ENCODE measurements around the gene CCDC12. TPM values are rescaled to one million over a fixed set of nuclear protein-coding genes. Genes with fewer than 3 reads are reported as not detected.

The CCDC12 gene
- polyA plus RNA-seq, 1 of the 3 experiments (the other 2 are of a cell fraction): 105 TPM

GRCh38 chr3:46893763-46894162 lies 82.8 kb downstream of the CCDC12 start (continued):
- no peak for TF ChIP-seq EZH2phosphoT487 (IDR thresholded peaks at IDR 0.05; ENCODE audit: borderline replicate concordance, low read depth)
- TF ChIP-seq SMC3 (IDR thresholded peaks at IDR 0.05; ENCODE audit: low read depth, low read length): no peak
- TF ChIP-seq REST (IDR thresholded peaks at IDR 0.05; ENCODE audit: low read depth, low read length): no peak
- TF ChIP-seq MEF2A (IDR thresholded peaks at IDR 0.05; ENCODE audit: borderline replicate concordance, low read depth): no peak
- no peak for TF ChIP-seq ZBTB33 (IDR thresholded peaks at IDR 0.05; ENCODE audit: borderline replicate concordance, low read depth)
- TF ChIP-seq NRF1 (IDR thresholded peaks at IDR 0.05; ENCODE audit: low read depth, low read length): no peak
- TF ChIP-seq RFX5 (IDR thresholded peaks at IDR 0.05; ENCODE audit: low read length): no peak
- no peak for TF ChIP-seq ELF1 (IDR thresholded peaks at IDR 0.05)

DNA sequence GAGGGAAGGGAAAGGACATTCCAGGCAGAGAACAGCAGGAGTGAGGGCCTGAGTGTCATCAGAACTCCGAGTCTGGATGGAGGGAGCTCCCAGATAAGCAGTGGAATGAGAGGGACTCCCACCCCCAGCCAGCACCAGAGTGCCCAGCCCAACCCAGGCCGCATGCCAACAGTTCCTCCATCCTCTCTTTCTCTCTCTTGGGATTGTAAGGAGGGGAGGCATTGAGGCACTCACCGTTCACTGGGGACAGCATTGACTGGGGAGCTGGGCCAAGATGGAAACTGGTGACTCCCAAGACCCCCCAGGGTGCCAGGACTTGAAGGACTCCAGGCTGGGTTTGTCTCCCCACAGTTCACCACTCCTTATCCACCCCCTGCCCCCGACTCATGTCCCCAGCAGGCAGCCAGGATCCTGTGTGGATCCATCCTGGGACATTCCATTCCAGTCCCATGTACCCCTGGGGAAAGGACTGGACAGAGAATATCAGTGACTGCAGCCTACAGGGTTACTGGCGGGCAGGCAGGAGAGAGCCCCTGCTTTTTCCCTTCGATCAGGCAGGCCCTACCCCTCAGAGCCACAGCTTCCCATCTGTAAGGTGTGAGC lies 83.3 kb downstream of the CCDC12 start:
- Histone ChIP-seq H3K27ac (ENCODE audit: low read depth in 2 of 2, low read length in 1 of 2) (no peak overlapping the region), H3K9me3 (no peaks in the 10 kb centered on the region), H3K4me1 (ENCODE audit: control insufficient read depth in 1 of 2, insufficient read depth in 2 of 2, low read depth in 1 of 2, low read length in 1 of 2) (peaks cover 0 to 20% of the 10 kb centered on the region in 2 experiments; a peak in 1 of 4 replicates), H3K79me2 (ENCODE audit: insufficient read depth) (no peaks in the 10 kb centered on the region), H3K36me3 (replicated peaks in 1 of 2; ENCODE audit: control insufficient read depth in 1 of 2, insufficient read depth in 2 of 2, low read length in 1 of 2) (no peaks in the 10 kb centered on the region), H4K20me1 (ENCODE audit: insufficient read depth) (no peaks in the 10 kb centered on the region), H3F3A (replicated peaks; ENCODE audit: insufficient read depth) (peaks cover under 1% of the 10 kb centered on the region), H3K9me2 (no peaks in the 10 kb centered on the region), H2AFZ (ENCODE audit: low read depth) (no peak overlapping the region), H3K9ac (no peak overlapping the region), H3K27me3 (ENCODE audit: insufficient read depth) (no peaks in the 10 kb centered on the region), H3K4me2 (peak overlapping the region; percentile 67; the same call in 1 of the 2 replicates), H3K4me3 (ENCODE audit: low read depth in 2 of 2, low read length in 1 of 2) (no peak overlapping the region)
- no peak for DNase-seq
- TF ChIP-seq FOXM1 (IDR thresholded peaks at IDR 0.05; ENCODE audit: low read depth) (no peak), FOSL2 (IDR thresholded peaks at IDR 0.05; ENCODE audit: borderline replicate concordance, low read depth) (no peak), EP300 (IDR thresholded peaks at IDR 0.05; ENCODE audit: borderline replicate concordance in 1 of 2, low read depth in 1 of 2, low read length in 1 of 2) (no peak), ZBTB33 (IDR thresholded peaks at IDR 0.05; ENCODE audit: borderline replicate concordance, low read depth) (no peak), CHD2 (IDR thresholded peaks at IDR 0.05; ENCODE audit: low read length, partially characterized antibody) (no peak), PBX3 (IDR thresholded peaks at IDR 0.05) (no peak), JUND (IDR thresholded peaks at IDR 0.05) (no peak)
- WGBS (ENCODE audit: low lambda C conversion rate): 80% methylated on average over 3 of the region's 6 CpGs
- ChIA-PET POLR2A (no interaction called here), CTCF (interaction anchor here (1.4 to 31.0 kb wide), 9 partner anchors 9 to 191 kb away, joined by 4 to 480 read pairs (median 21); partner anchors contain the start of genes MYL3, PTH1R and TMIE)

All from SK-N-SH (cell line).